ENCODE measurements around the gene TANGO6.

Gene TANGO6

GRCh38 chr16:68936736-68937631 is 93.7 kb downstream of the TANGO6 start:
- TF ChIP-seq CTCF (IDR thresholded peaks at IDR 0.05; ENCODE audit: insufficient read depth, low read depth, low read length, missing control alignments): no peak
- peak; percentile 97 for DNase-seq (ENCODE audit: low read depth)

GRCh38 chr16:68939692-68940320 is 96.5 kb downstream of the TANGO6 start:
- H3K4me3 ChIP-seq (ENCODE audit: low read length): no peak overlapping the region
- no peak for TF ChIP-seq CTCF (IDR thresholded peaks at IDR 0.05; ENCODE audit: insufficient read depth, low read depth, low read length, missing control alignments)
- DNase-seq (ENCODE audit: low read depth): no peak

More at GRCh38 chr16:68936736-68937631, 93.7 kb downstream of the TANGO6 start:
- H3K4me3 ChIP-seq (ENCODE audit: low read length): no peak overlapping the region

- H3K4me3 ChIP-seq (ENCODE audit: low read length): no peak overlapping the region
- TF ChIP-seq CTCF (IDR thresholded peaks at IDR 0.05; ENCODE audit: insufficient read depth, low read depth, low read length, missing control alignments): no peak
- no peak for DNase-seq (ENCODE audit: low read depth)
These were observed 97.5 kb downstream of the TANGO6 start for GRCh38 chr16:68940816-68941215.

- no peak for TF ChIP-seq CTCF (IDR thresholded peaks at IDR 0.05; ENCODE audit: insufficient read depth, low read depth, low read length, missing control alignments)
- DNase-seq (ENCODE audit: low read depth): no peak
- H3K4me3 ChIP-seq (ENCODE audit: low read length): no peak overlapping the region
These were observed 100.6 kb downstream of the TANGO6 start for GRCh38 chr16:68943961-68944360.

GRCh38 chr16:68948230-68948910 is 105.0 kb downstream of the TANGO6 start:
- H3K4me3 ChIP-seq (ENCODE audit: low read length): no peak overlapping the region
- no peak for TF ChIP-seq CTCF (IDR thresholded peaks at IDR 0.05; ENCODE audit: insufficient read depth, low read depth, low read length, missing control alignments)
- DNase-seq (ENCODE audit: low read depth): peak; percentile 19

- DNase-seq (ENCODE audit: low read depth): peak; percentile 85
- H3K4me3 ChIP-seq (ENCODE audit: low read length): no peak overlapping the region
- TF ChIP-seq CTCF (IDR thresholded peaks at IDR 0.05; ENCODE audit: insufficient read depth, low read depth, low read length, missing control alignments): no peak
These were observed 108.9 kb downstream of the TANGO6 start for GRCh38 chr16:68951991-68952877.

Measured in epithelial cell of esophagus (primary cell).